Measurements from ENCODE around the gene VCL.

- TF ChIP-seq CTCF (IDR thresholded peaks at IDR 0.05; ENCODE audit: insufficient read depth, low read length, poor library complexity, severe bottlenecking), result no peak
- no peak for TF ChIP-seq EZH2phosphoT487 (conservative IDR thresholded peaks at IDR 0.05; ENCODE audit: low read length)
Measured at GRCh38 chr10:74058071-74058470, 60.2 kb downstream of the VCL start.
